Measurements from ENCODE around the gene OR5AK2.
"Not testable (repeated sequence)": the region's sequence is repeated elsewhere in the genome, so short reads cannot be mapped to it uniquely, and the experiment has no call there.

The OR5AK2 gene, protein sequence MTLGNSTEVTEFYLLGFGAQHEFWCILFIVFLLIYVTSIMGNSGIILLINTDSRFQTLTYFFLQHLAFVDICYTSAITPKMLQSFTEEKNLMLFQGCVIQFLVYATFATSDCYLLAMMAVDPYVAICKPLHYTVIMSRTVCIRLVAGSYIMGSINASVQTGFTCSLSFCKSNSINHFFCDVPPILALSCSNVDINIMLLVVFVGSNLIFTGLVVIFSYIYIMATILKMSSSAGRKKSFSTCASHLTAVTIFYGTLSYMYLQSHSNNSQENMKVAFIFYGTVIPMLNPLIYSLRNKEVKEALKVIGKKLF

DNA sequence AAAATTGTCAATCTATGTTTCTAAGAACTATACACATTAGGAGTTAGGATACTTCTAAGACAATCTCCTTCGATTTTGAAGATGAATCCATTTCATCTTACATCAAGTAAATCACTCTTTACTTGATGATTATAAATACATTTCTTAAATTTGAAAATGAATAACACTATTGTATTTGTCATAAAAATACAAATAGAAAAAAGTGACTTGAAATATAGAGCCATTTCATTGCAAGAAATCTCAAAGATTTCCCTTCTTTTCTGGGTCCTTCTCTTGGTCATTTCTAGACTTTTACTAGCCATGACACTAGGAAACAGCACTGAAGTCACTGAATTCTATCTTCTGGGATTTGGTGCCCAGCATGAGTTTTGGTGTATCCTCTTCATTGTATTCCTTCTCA lies at the start of gene OR5AK2:
OR5AK2 (plus strand) TSS at position 301 of the 400 bp plus-strand sequence; CDS start at position 301, 0 bp downstream.
- no peak for DNase-seq

DNA sequence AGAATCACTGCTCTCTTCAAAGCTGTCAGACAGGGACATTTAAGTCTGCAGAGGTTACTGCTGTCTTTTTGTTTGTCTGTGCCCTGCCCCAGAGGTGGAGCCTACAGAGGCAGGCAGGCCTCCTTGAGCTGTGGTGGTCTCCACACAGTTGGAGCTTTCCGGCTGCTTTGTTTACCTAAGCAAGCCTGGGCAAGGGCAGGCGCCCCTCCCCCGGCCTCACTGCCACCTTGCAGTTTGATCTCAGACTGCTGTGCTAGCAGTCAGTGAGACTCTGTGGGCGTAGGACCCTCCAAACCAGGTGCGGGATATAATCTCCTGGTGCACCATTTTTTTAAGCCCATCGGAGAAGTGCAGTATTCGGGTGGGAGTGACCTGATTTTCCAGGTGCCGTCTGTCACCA lies 43.2 kb upstream of the OR5AK2 start:
- not testable (repeated sequence) for DNase-seq

DNA sequence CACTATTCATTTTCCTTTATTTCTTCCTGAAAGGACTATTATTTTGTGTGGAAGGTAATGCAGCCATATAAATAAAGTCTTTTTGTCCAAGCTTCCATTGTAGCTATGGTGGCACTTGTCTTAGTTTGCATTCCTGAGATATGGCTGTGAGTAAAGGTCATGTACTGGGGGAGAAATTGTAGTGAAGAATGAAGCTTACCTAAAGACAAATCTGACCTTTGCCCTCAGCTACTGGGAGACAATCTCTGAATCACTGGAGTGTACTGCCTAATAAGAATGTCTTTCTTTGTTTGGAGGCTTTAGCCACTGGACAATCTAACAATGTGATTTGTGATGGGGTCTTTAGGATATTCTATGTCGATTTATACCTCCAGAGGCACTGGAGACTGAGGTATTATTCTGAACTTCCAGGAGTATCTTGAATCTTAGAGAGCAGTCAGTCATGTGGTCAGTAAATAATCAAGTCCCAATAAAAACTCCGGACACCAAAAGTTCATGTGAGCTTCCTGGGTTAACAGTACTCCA lies 39.7 kb upstream of the OR5AK2 start:
- DNase-seq, result no peak

DNA sequence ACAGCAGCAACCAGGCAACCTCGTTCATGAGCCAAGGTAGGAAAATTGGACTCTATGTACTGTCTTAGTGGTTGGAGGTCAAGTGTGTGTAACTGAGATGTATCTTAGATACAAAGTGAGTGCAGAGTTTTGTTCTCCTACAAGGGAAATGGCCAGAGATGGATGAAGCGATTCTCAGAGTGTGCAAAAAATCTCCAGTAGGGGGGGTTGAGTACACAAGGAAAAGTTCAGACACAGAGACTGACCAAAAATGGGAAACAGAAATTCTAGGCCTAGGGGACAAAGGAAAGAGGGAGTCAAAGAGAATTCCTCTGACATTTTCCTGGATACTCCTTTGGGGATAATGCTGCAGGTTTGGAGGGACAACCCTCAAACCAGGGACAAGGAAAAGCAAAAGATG lies 38.2 kb upstream of the OR5AK2 start:
- DNase-seq, result no peak

DNA sequence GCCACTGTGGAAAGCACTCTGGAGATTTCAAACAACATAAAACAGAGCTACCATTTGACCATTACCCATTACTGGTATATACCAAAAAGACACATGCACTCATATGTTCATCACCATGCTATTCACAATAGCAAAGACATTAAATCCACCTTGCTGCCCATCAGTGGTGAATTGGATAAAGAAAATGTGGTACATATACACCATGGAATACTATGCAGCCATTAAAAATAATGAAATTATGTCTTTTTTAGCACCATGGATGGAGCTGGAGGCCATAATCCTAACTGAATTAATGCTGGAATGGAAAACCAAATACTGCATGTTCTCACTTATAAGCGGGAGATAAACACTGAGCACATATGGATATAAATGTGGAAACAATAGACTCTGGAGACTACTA lies 34.8 kb upstream of the OR5AK2 start:
- DNase-seq, result not testable (repeated sequence)

DNA sequence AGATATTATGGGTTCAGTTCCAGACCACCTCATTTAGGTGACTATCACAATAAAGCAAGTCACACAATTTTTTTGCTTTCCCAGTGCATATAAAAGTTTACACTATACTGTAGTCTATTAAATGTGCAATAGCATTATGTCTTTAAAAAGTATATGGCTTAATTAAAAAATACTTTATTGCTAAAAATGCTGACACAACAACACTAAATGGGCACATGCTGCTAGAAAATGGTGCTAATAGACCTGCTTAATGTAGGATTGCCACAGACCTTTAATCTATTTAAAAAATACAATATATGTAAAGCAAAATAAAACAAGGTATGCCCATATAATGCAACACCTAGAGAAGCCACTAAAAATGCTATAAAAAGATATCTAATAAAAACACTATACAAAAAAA lies 27.1 kb upstream of the OR5AK2 start:
- no peak for DNase-seq

DNA sequence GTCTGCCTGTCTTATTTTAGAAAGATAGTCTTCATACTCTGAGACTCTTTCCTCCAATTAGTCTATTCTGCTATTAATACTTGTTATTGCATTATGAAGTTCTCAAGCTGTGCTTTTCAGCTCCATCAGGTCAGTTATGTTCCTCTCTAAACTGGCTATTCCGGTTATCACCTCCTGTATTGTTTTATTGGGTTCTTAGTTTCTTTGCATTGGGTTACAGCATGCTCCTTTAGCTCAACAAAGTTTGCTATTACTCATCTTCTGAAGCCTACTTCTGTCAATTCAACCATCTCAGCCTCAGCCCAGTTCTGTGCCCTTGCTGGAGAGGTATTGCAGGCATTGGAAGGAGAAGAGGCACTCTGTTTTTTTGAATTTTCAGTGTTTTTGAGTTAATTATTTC lies 21.0 kb upstream of the OR5AK2 start:
- no peak for DNase-seq

DNA sequence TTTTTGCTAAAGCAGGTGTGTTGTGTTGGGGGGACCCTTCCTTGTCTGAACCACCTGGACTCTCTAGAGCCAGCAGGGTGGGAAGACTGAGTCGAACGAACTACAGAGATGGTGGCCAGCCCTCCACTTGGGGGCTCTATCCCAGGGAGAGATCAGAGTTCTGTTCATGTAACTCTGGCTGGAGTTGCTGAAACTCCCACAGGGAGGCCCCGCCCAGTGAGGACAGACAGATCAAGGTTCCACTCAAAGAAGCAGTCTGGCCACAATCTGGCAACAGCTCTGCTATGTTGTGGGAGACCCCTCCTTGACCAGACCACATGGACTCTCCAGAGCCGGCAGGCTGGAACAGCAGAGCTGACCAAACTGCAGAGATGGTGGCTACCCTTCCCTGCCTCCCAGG lies 20.2 kb upstream of the OR5AK2 start:
- no peak for DNase-seq

DNA sequence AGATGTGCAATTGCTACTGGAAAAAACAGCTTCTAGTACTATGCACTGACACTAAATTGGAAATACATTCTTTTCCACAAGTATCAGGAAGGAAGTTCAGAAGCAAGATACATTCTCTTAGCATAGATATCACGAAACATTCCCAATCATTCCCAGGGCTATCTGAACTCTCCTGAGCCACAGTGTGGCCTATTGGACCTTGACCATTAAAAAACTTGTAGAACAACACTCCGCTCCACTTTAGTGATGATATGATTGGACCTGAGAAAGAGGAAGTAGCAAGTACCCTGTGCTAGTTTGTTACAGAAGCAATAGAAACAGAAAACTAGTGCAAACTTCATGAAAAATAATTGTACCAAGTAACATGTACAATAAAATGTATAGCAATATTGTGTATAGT lies 11.4 kb upstream of the OR5AK2 start:
- DNase-seq, result no peak

DNA sequence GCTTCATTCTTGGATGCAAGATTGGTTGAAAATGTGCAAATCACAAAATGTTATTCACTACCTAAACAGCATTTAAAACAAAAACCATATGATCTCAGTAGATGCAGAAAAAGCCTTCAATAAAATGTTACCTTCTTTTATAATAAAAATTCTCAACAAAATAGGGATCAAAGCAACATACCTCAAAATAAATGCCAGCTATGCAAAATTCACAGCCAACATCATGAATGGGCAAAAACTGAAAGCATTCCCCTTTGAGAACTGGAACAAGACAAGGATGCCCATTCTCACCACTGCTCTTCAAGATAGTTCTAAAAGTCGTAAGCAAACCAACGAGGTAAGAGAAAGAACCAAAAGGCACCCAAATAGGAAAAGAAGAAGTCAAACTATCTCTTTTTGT lies 2.0 kb downstream of the OR5AK2 start:
- DNase-seq, result no peak

DNA sequence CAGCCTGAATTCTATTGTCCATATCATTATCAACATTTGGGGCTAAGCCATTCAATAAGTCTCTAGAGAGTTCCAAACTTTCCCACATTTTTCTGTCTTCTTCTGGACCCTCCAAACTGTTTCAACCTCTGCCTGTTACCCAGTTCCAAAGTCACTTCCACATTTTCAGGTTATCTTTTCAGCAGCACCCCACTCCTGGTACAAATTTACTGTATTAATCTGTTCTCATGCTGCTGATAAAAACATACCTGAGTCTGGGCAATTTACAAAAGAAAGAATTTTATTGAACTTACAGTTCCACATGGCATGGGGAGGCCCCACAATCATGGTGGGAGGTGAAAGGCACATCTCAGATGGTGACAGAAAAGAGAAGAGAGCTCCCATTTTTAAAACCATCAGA lies 5.8 kb downstream of the OR5AK2 start:
- DNase-seq, result no peak

DNA sequence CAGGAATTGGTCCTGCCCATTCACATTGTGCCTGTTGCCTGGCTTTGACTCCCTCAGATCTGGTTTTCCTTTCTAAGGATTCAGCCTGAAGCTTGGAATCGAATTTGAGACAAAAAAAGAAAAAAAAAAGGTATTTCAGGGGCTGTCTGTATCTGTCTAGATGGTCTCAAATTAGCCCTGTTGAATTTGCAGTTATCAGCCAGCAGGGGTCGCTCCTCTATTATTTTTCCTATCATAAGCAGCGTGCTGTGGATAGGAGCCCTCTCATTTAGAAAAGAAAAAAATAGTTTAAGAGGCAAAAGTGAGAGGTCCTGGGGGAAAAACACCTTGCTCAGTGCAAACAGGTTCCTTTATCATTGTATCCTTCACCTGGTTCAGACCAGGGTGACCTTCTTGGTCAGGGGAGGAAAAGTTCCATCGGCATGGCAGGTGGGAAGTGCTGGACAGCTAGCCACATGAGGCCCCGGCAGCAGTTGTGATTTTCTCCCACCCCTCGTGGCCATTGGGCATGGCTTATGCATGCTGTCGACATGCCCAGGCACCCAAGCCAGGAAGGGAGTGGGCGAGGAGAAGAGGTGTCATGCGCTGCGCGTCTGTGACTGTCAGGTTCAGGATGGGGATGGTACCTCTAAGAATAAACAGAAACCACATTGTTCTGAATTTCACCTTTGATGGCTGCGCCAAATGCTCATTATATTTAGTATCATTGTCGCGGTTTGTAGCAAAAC lies 13.1 kb downstream of the OR5AK2 start:
- DNase-seq, result no peak

DNA sequence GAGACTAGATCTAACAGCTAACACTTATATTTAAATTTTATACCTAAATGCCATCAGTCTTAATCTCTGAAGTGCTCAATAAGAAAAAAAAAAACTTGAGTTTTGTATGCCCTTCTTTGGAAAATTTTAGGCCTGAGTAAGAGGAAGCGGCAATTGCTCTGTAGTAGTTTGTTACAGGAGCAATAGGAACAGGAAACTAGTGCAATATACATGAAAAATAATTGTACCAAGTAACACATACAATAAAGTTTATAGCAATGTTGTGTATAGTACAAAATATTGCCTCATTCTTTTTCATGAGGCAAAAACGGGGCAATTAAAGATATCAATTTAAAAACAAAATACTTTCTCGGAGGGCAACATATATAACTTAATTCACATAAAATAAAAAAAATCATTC lies 19.7 kb downstream of the OR5AK2 start:
- DNase-seq, result no peak

DNA sequence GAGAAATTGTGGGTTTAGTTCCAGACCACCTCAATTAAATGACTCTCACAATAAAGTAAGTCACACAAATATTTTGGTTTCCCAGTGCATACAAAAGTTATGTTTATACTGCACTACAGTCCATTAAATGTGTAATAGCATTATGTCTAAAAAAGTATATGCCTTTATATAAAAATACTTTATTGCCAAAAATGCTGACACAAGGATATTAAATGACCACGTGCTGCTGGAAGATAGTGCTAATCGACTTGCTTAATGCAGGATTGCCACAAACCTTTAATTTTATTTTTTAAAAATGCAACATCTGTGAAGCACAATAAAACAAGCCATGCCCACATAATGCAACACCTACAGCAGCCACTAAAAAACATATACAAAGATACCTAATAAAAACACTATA lies 27.0 kb downstream of the OR5AK2 start:
- DNase-seq, result no peak

DNA sequence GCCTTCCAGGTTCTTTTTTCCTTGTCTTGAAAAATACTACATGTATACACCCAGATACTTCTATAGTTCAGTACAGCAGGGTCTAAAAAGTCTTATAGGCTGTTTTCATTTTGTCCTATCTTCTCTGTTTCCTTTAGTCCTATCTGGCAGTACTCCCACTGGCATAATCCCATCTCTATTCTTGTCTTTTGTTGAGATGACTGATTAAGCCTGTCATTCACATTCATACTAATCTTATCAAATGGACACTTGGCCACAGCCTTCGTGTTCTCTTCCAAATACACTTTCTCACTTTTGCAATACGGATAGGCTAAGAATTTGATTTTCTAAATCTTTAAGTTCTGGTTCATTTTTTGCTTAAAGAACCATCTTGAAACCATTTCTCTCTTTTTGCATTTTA lies 42.8 kb downstream of the OR5AK2 start:
- DNase-seq, result no peak
